HepG2 (cell line): ENCODE results near the gene RIC3.

Source experiments
- EP300 ChIP-seq, 3 experiments: sonication (generic) in 1 of 3; formaldehyde crosslinking in 1 of 3; IDR thresholded peaks; 2 replicates each; pipeline versions ENCODE4 v1.5.1 to v1.6.1; 2011 to 2020; ENCODE audit warnings: low read depth in 2 of 3, low read length in 2 of 3, borderline replicate concordance in 1 of 3, improper control_type of control experiment in 1 of 3, mild to moderate bottlenecking in 1 of 3, missing genetic modification reagents in 1 of 3, moderate library complexity in 1 of 3
- HDAC2 ChIP-seq: sonication (generic); formaldehyde crosslinking; IDR thresholded peaks from 2 replicates; pipeline ENCODE4 v1.4.0; 2020; ENCODE audit warnings: missing genetic modification reagents
- ZNF547 ChIP-seq: sonication (generic); formaldehyde crosslinking; IDR thresholded peaks from 2 replicates; pipeline ENCODE4 v1.5.1; 2020; ENCODE audit warnings: mild to moderate bottlenecking, missing genetic modification reagents
- ZNF629 ChIP-seq: sonication (generic); formaldehyde crosslinking; conservative IDR thresholded peaks from 2 replicates; pipeline ENCODE4 v1.5.0; 2020; ENCODE audit warnings: missing genetic modification reagents

DNA sequence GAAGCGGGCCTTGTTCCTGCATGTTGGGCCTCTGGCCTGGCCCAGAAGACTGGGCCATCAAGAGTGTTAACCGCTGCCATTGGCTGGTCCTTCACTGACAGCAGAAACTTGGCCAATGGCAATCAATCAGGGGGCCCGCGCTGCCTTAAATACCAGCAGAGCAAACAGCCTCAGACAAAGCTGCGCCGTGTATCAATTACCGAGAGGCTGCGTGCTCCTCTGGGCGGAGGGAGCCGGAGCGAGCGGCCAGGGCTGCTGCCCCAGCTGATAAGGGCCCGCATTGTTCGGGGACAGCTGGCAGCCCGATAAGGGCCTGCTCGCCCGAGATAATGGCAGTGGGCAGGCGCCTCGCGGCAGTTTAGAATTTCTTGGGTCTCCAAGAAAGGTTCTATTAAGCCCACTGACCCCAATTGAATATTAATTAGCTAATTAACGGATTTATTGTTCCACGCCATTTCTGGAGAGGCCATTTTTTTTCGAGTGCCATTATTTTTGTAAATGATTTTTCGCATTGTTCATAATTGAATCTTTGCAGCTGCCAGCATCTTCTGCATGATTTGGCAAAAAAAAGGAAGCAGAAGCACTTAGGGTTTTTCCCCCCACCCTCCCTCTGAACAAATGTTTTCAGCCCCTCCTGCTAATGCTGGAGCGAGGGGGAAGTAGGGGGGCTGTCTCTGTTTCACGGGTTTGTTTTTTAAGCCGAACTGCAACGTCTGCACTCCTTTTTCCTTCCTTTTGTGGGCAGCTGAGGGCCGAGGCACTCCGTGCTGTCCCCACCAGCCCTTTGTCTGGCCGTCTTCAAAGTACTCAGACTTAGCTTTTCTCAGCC, 37.6 kb upstream of the RIC3 start:
- TF ChIP-seq HDAC2 (CRISPR knock-in tag) (no peak), EP300 (IDR thresholded peaks at IDR 0.05; ENCODE audit: low read depth in 2 of 2, low read length in 2 of 2) (no peak), EP300 (CRISPR knock-in tag; IDR thresholded peaks at IDR 0.05; ENCODE audit: borderline replicate concordance) (no peak), ZNF547 (CRISPR knock-in tag) (no peak), ZNF629 (CRISPR knock-in tag) (no peak)
